HEK293T (cell line): ENCODE data around the gene HOXC12.

Source experiments
- CTCF ChIA-PET: fragments of 350-600 bp; formaldehyde crosslinking; extraction: SDS; loops from one replicate; lab custom pipeline; 2021; ENCODE audit warnings: antibody characterized with exemption, inconsistent platforms; lab: Yijun Ruan, JAX
- POLR2A ChIA-PET: fragments of 350-600 bp; formaldehyde crosslinking; extraction: SDS; loops from one replicate; lab custom pipeline; 2020; ENCODE audit warnings: antibody characterized with exemption, inconsistent platforms; lab: Yijun Ruan, JAX
- DNase-seq: peaks from one replicate; pipeline ENCODE4 v3.0.0; 2012; ENCODE audit warnings: mixed read lengths; ENCODE audit errors: extremely low spot score
- ARNT ChIP-seq: fragments of 450-650 bp; IDR thresholded peaks from 2 replicates; pipeline ENCODE4 v1.6.1; 2017; ENCODE audit warnings: mild to moderate bottlenecking
- BHLHE40 ChIP-seq: fragments of 450-650 bp; IDR thresholded peaks from 2 replicates; pipeline ENCODE4 v1.6.1; 2016; ENCODE audit warnings: mild to moderate bottlenecking, moderate library complexity, borderline replicate concordance
- CTBP1 ChIP-seq: fragments of 450-650 bp; IDR thresholded peaks from 2 replicates; pipeline ENCODE4 v1.6.1; 2016; ENCODE audit warnings: borderline replicate concordance
- ELF4 ChIP-seq: fragments of 450-650 bp; IDR thresholded peaks from 2 replicates; pipeline ENCODE4 v1.6.1; 2017; ENCODE audit warnings: antibody characterized with exemption
- FOXA1 ChIP-seq: fragments of 450-650 bp; IDR thresholded peaks from 2 replicates; pipeline ENCODE4 v1.6.1; 2016; ENCODE audit warnings: mild to moderate bottlenecking
- FOXK2 ChIP-seq: fragments of 450-650 bp; IDR thresholded peaks from 2 replicates; pipeline ENCODE4 v1.6.1; 2016; ENCODE audit warnings: mild to moderate bottlenecking
- FOXM1 ChIP-seq: fragments of 450-650 bp; IDR thresholded peaks from 2 replicates; pipeline ENCODE4 v1.6.1; 2017; ENCODE audit warnings: mild to moderate bottlenecking, borderline replicate concordance
- HDGF ChIP-seq: fragments of 450-650 bp; IDR thresholded peaks from 2 replicates; pipeline ENCODE4 v1.6.1; 2017; ENCODE audit warnings: antibody characterized with exemption, borderline replicate concordance
- L3MBTL2 ChIP-seq: fragments of 450-650 bp; conservative IDR thresholded peaks from 2 replicates; pipeline ENCODE4 v1.6.1; 2016; ENCODE audit warnings: mild to moderate bottlenecking
- LEF1 ChIP-seq: fragments of 450-650 bp; IDR thresholded peaks from 2 replicates; pipeline ENCODE4 v1.6.1; 2017; ENCODE audit warnings: mild to moderate bottlenecking, borderline replicate concordance
- NFRKB ChIP-seq: fragments of 450-650 bp; IDR thresholded peaks from 2 replicates; pipeline ENCODE4 v1.6.1; 2016; ENCODE audit warnings: mild to moderate bottlenecking, moderate library complexity
- PKNOX1 ChIP-seq: fragments of 450-650 bp; IDR thresholded peaks from 2 replicates; pipeline ENCODE4 v1.6.1; 2016
- SP1 ChIP-seq: fragments of 450-650 bp; IDR thresholded peaks from 2 replicates; pipeline ENCODE4 v1.6.1; 2017
- SUZ12 ChIP-seq: fragments of 450-650 bp; IDR thresholded peaks from 2 replicates; pipeline ENCODE4 v1.6.1; 2016; ENCODE audit warnings: mild to moderate bottlenecking
- TARDBP ChIP-seq: fragments of 450-650 bp; IDR thresholded peaks from 2 replicates; pipeline ENCODE4 v1.6.1; 2016
- ZNF384 ChIP-seq: fragments of 450-650 bp; IDR thresholded peaks from 2 replicates; pipeline ENCODE4 v1.6.1; 2016

HOXC12 gene

DNA sequence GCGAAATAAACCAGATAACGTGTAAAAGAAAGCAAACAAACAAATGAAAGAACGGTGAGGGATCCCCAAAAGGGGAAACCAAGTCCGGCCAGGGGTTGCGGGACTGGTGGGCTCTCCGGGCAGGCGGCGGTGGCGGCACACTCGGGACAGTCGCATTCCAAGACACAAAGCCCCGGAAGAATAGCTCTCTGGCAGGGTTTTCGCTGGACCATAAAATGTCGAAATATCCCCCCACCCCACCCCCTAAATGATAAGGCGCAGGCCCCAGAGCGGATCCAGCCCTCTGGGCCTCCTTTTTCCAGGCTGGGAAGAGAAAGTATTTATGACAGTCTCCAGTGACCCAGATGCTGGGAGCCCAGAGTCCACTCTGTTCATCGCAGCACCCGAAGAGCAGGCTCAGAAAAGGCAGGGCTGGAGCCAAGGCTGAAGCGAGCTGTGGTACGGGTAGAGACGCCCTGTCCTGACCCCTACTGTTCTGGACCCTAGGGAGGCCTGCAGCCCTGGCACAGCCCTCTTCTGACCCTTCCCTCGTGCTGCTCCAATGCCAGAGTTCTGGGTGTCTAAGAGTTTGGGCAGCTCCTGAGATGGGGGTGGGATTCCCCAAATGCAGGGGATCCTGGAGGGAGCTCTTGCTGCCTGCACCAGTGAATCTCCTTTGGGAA, 52.0 kb downstream of the HOXC12 start:
- no peak for TF ChIP-seq FOXM1
- CTCF ChIA-PET: interaction anchor here (0.6 to 3.2 kb wide), 14 partner anchors 10 to 364 kb away, joined by 3 to 15 read pairs (median 6); partner anchors contain the start of genes HOXC10 and HOXC5
- POLR2A ChIA-PET: interaction anchor here (0.9 to 2.5 kb wide), 10 partner anchors 8 to 201 kb away, joined by 3 to 15 read pairs (median 3); partner anchors contain the start of gene HOXC10
- no peak for DNase-seq

DNA sequence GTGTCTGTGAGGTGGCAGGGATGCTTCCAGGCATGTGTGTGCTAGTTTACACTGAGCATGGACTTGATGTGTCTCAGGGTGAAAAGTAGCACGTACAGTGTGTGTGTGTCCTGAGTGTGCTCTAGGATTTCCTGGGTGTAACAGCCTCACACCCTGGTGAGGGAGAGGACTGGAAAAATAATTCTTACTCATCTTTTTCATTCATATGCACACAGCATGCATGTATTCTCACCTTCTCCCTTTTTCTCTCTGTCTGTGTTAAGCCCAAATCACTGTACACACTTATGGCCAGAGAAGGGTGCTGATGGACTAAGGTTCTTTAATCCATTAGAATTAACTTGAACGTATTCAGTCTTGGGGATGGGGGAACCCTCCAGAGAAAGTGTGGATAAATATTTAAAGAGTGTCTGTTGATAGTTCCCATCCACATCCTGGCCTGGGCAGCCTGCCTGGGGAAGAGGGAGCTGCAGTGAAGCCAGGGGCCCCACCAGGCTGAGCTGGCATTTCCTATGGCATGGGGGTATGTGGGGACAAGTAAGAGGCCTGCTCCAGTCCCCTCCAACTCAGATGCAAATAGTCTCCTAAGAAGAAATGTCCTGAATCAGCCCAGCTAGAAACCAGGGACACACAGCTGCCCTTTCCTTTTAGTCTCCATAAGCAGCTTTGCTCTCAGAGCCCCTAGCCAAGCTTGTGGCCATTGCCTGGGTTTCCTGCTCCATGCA, 53.0 kb downstream of the HOXC12 start:
- POLR2A ChIA-PET: interaction anchor here (0.8 to 2.5 kb wide), 11 partner anchors 7 to 200 kb away, joined by 3 to 23 read pairs (median 4); partner anchors contain the start of genes HOXC10, HOXC5 and HOXC9
- no peak for DNase-seq
- TF ChIP-seq SP1 (no peak), ARNT (no peak), FOXK2 (no peak), CTBP1 (no peak), ZNF384 (no peak), BHLHE40 (no peak), PKNOX1 (no peak)
- CTCF ChIA-PET: interaction anchor here (0.6 to 3.2 kb wide), 9 partner anchors 18 to 207 kb away, joined by 3 to 15 read pairs (median 6); partner anchors contain the start of gene HOXC6

GRCh38 chr12:54008260-54008552, 53.5 kb downstream of the HOXC12 start:
- ChIA-PET CTCF (interaction anchor here (0.6 to 3.2 kb wide), 9 partner anchors 18 to 206 kb away, joined by 3 to 15 read pairs (median 6); partner anchors contain the start of gene HOXC6), POLR2A (interaction anchor here (0.7 to 2.5 kb wide), 10 partner anchors 8 to 43 kb away, joined by 3 to 23 read pairs (median 6); partner anchors contain the start of genes HOXC10, HOXC5 and HOXC9)
- TF ChIP-seq ZNF384: no peak
- no peak for TF ChIP-seq LEF1
- no peak for TF ChIP-seq TARDBP
- TF ChIP-seq FOXA1: no peak
- no peak for TF ChIP-seq PKNOX1
- TF ChIP-seq HDGF: no peak
- no peak for TF ChIP-seq FOXM1
- no peak for TF ChIP-seq ARNT
- no peak for TF ChIP-seq BHLHE40
- no peak for TF ChIP-seq ELF4
- no peak for TF ChIP-seq NFRKB
- no peak for TF ChIP-seq SUZ12
- no peak for TF ChIP-seq FOXK2
- TF ChIP-seq L3MBTL2: no peak
- TF ChIP-seq SP1: no peak
- no peak for TF ChIP-seq CTBP1
- DNase-seq: no peak
